Neuronal stem cell (in vitro differentiated cells): ENCODE measurements around the gene FAM110D.
A peak's percentile ranks its signal among the peaks of the same experiment; 100 is the strongest.

Experiments used
- DNase-seq: peaks from one replicate; pipeline ENCODE4 v3.0.0-alpha.2; 2013; ENCODE audit warnings: low spot score
- H2AFZ ChIP-seq: one replicate; pipeline ENCODE4 v1.6.1; 2013; ENCODE audit warnings: mild to moderate bottlenecking, low read length, inconsistent platforms
- H2AK5ac ChIP-seq: 2 replicates; pipeline ENCODE4 v1.6.1; 2013; ENCODE audit warnings: low read depth, mild to moderate bottlenecking, inconsistent platforms, low read length, moderate library complexity, mixed read lengths
- H2BK120ac ChIP-seq: 2 replicates; pipeline ENCODE4 v1.6.1; 2013; ENCODE audit warnings: low read depth, mild to moderate bottlenecking, inconsistent platforms, low read length, moderate library complexity, mixed read lengths
- H2BK12ac ChIP-seq: one replicate; pipeline ENCODE4 v1.6.1; 2013; ENCODE audit warnings: low read length, inconsistent platforms
- H2BK15ac ChIP-seq: 2 replicates; pipeline ENCODE4 v1.6.1; 2013; ENCODE audit warnings: mild to moderate bottlenecking, low read length, inconsistent platforms, mixed read lengths
- H2BK5ac ChIP-seq: one replicate; pipeline ENCODE4 v1.6.1; 2013; ENCODE audit warnings: inconsistent platforms, mild to moderate bottlenecking, low read length, moderate library complexity
- H3K14ac ChIP-seq: one replicate; pipeline ENCODE4 v1.6.1; 2013; ENCODE audit warnings: low read length, inconsistent platforms
- H3K18ac ChIP-seq: 2 replicates; pipeline ENCODE4 v1.6.1; 2013; ENCODE audit warnings: low read length, inconsistent platforms
- H3K23ac ChIP-seq: 2 replicates; pipeline ENCODE4 v1.6.1; 2013; ENCODE audit warnings: low read depth, mild to moderate bottlenecking, mixed read lengths, low read length, inconsistent platforms; ENCODE audit not compliant: poor library complexity
- H3K27ac ChIP-seq: replicated peaks from 3 replicates; pipeline ENCODE4 v1.5.1; 2013; ENCODE audit warnings: low read length, inconsistent platforms
- H3K27me3 ChIP-seq, 3 experiments: 2 replicates each; pipeline ENCODE4 v1.6.1; 2013; ENCODE audit warnings: low read length in 3 of 3, mild to moderate bottlenecking in 2 of 3, inconsistent platforms in 1 of 3, low read depth in 1 of 3, mixed read lengths in 1 of 3, moderate library complexity in 1 of 3; ENCODE audit not compliant: control insufficient read depth in 3 of 3, insufficient read depth in 3 of 3
- H3K36me3 ChIP-seq, 2 donors: replicated peaks in 1 of 2; 2 replicates each; pipeline ENCODE4 v1.6.1; 2013; ENCODE audit warnings: low read length in 2 of 2; ENCODE audit not compliant: control insufficient read depth in 2 of 2, insufficient read depth in 2 of 2
- H3K4ac ChIP-seq: 2 replicates; pipeline ENCODE4 v1.6.1; 2013; ENCODE audit warnings: inconsistent platforms, mild to moderate bottlenecking, low read length, moderate library complexity
- H3K4me1 ChIP-seq, 2 donors: 1 replicate in 1 of 2; 2 replicates in 1 of 2; pipeline ENCODE4 v1.6.1; 2013; ENCODE audit warnings: low read length in 2 of 2, low read depth in 1 of 2; ENCODE audit not compliant: control insufficient read depth in 2 of 2, insufficient read depth in 1 of 2
- H3K4me2 ChIP-seq: one replicate; pipeline ENCODE4 v1.6.1; 2013; ENCODE audit warnings: mild to moderate bottlenecking, low read length, inconsistent platforms; ENCODE audit not compliant: insufficient read depth, poor library complexity, severe bottlenecking
- H3K4me3 ChIP-seq, 2 donors: 2 replicates each; pipeline ENCODE4 v1.5.1; 2013; ENCODE audit warnings: low read length in 2 of 2, mild to moderate bottlenecking in 2 of 2, inconsistent platforms in 1 of 2, moderate library complexity in 1 of 2
- H3K79me1 ChIP-seq: one replicate; pipeline ENCODE4 v1.6.1; 2013; ENCODE audit warnings: low read depth, mild to moderate bottlenecking, inconsistent platforms, low read length, moderate library complexity
- H3K9ac ChIP-seq: one replicate; pipeline ENCODE4 v1.6.1; 2013; ENCODE audit warnings: mild to moderate bottlenecking, low read depth, low read length, inconsistent platforms; ENCODE audit not compliant: poor library complexity
- H3K9me3 ChIP-seq, 2 donors: replicated peaks in 1 of 2; 2 replicates each; pipeline versions ENCODE3 to v1.6.1; 2013; ENCODE audit warnings: low read length in 2 of 2, mild to moderate bottlenecking in 2 of 2, inconsistent platforms in 1 of 2, low read depth in 1 of 2, mixed read lengths in 1 of 2, moderate library complexity in 1 of 2; ENCODE audit not compliant: control insufficient read depth in 2 of 2, insufficient read depth in 1 of 2
- H4K8ac ChIP-seq: one replicate; pipeline ENCODE4 v1.6.1; 2013; ENCODE audit warnings: low read depth, mild to moderate bottlenecking, inconsistent platforms, low read length, moderate library complexity
- H4K91ac ChIP-seq: one replicate; pipeline ENCODE4 v1.6.1; 2013; ENCODE audit warnings: low read length, low read depth, mild to moderate bottlenecking, inconsistent platforms; ENCODE audit not compliant: poor library complexity
- WGBS, 2 donors: extraction: QIAGEN DNeasy Blood & Tissue Kit; methylation state at CpG; one replicate each; pipeline ENCODE4 v1.1.7; 2013; ENCODE audit warnings: missing lambda C conversion rate in 2 of 2, mixed read lengths in 1 of 2; ENCODE audit not compliant: insufficient read length in 2 of 2, insufficient replicate concordance in 1 of 2; ENCODE audit errors: extremely low coverage in 2 of 2; 5-methylcytosine and 5-hydroxymethylcytosine counted together

FAM110D gene

GRCh38 chr1:26184883-26185282 is 26.0 kb downstream of the FAM110D start:
- Histone ChIP-seq H3K9me3 (no peaks in the 10 kb centered on the region), H2BK12ac (no peak overlapping the region), H2AK5ac (no peak overlapping the region), H3K4me3 (no peak overlapping the region), H4K91ac (no peak overlapping the region), H2BK15ac (no peak overlapping the region), H3K4me2 (no peak overlapping the region), H2AFZ (no peak overlapping the region), H3K18ac (no peak overlapping the region), H3K4ac (no peak overlapping the region), H3K36me3 (peaks cover 0 to 7% of the 10 kb centered on the region in 2 donors), H3K27me3 (no peaks in the 10 kb centered on the region), H2BK5ac (no peak overlapping the region), H3K79me1 (no peaks in the 10 kb centered on the region), H3K4me1 (no peaks in the 10 kb centered on the region), H3K23ac (peak overlapping the region; percentile 55), H4K8ac (no peak overlapping the region), H3K14ac (no peak overlapping the region), H3K9ac (no peak overlapping the region), H3K27ac (no peak overlapping the region), H2BK120ac (no peak overlapping the region)
- DNase-seq, result no peak
- WGBS, 2 donors, result no CpG with 5 or more reads among the region's 21 CpGs

- no peak overlapping the region for H4K8ac ChIP-seq
- no peak for DNase-seq
- no peak overlapping the region for H3K9ac ChIP-seq
- H2AFZ ChIP-seq, result no peak overlapping the region
- H3K4me2 ChIP-seq, result no peak overlapping the region
- peaks cover 5 to 13% of the 10 kb centered on the region in 2 donors for H3K4me1 ChIP-seq
- no peaks in the 10 kb centered on the region for H3K9me3 ChIP-seq
- H3K4ac ChIP-seq, result no peak overlapping the region
- no CpG with 5 or more reads among the region's 6 CpGs for WGBS, 2 donors
- H2AK5ac ChIP-seq, result no peak overlapping the region
- no peak overlapping the region for H3K23ac ChIP-seq
- H2BK15ac ChIP-seq, result no peak overlapping the region
- H3K4me3 ChIP-seq, result no peak overlapping the region
- no peaks in the 10 kb centered on the region for H3K79me1 ChIP-seq
- no peak overlapping the region for H4K91ac ChIP-seq
- H3K18ac ChIP-seq, result no peak overlapping the region
- H2BK120ac ChIP-seq, result peak overlapping the region; percentile 31
- H3K27me3 ChIP-seq, result no peaks in the 10 kb centered on the region
- H2BK12ac ChIP-seq, result no peak overlapping the region
- H3K14ac ChIP-seq, result no peak overlapping the region
- no peak overlapping the region for H3K27ac ChIP-seq
- H2BK5ac ChIP-seq, result no peak overlapping the region
- peaks cover 0 to 7% of the 10 kb centered on the region in 2 donors for H3K36me3 ChIP-seq
Measured at GRCh38 chr1:26187882-26188281, 29.0 kb downstream of the FAM110D start.

GRCh38 chr1:26188477-26188876 is 29.6 kb downstream of the FAM110D start:
- no peak overlapping the region for H4K91ac ChIP-seq
- H3K27ac ChIP-seq, result no peak overlapping the region
- peak overlapping the region; percentile 17 for H4K8ac ChIP-seq
- no peak overlapping the region for H2BK12ac ChIP-seq
- H3K9me3 ChIP-seq, result no peaks in the 10 kb centered on the region
- H3K4me3 ChIP-seq, result no peak overlapping the region
- no peaks in the 10 kb centered on the region for H3K27me3 ChIP-seq
- no peak overlapping the region for H2AK5ac ChIP-seq
- H3K79me1 ChIP-seq, result no peaks in the 10 kb centered on the region
- H3K36me3 ChIP-seq, result peaks cover 0 to 7% of the 10 kb centered on the region in 2 donors
- no peak overlapping the region for H2BK15ac ChIP-seq
- DNase-seq, result no peak
- peaks cover 5 to 13% of the 10 kb centered on the region in 2 donors for H3K4me1 ChIP-seq
- WGBS, 2 donors, result no CpG with 5 or more reads among the region's 8 CpGs
- no peak overlapping the region for H3K23ac ChIP-seq
- H3K18ac ChIP-seq, result peak overlapping the region; percentile 25
- H2AFZ ChIP-seq, result no peak overlapping the region
- no peak overlapping the region for H2BK5ac ChIP-seq
- H3K4ac ChIP-seq, result no peak overlapping the region
- H3K14ac ChIP-seq, result no peak overlapping the region
- peak overlapping the region; percentile 44 for H3K9ac ChIP-seq
- H2BK120ac ChIP-seq, result peak overlapping the region; percentile 31
- no peak overlapping the region for H3K4me2 ChIP-seq

- no peak for DNase-seq
- H2BK12ac ChIP-seq, result no peak overlapping the region
- H3K14ac ChIP-seq, result no peak overlapping the region
- no peak overlapping the region for H3K18ac ChIP-seq
- H3K27me3 ChIP-seq, result peaks cover 0 to 4% (median 0%) of the 10 kb centered on the region in 3 experiments
- H2BK5ac ChIP-seq, result peak overlapping the region; percentile 22
- H3K4me1 ChIP-seq, result peaks cover 5 to 13% of the 10 kb centered on the region in 2 donors
- H3K4me2 ChIP-seq, result no peak overlapping the region
- WGBS, 2 donors, result no CpG with 5 or more reads among the region's 6 CpGs
- no peak overlapping the region for H4K8ac ChIP-seq
- no peak overlapping the region for H3K27ac ChIP-seq
- no peaks in the 10 kb centered on the region for H3K79me1 ChIP-seq
- H3K4me3 ChIP-seq, result no peak overlapping the region
- no peak overlapping the region for H2BK15ac ChIP-seq
- H2AFZ ChIP-seq, result no peak overlapping the region
- peak overlapping the region; percentile 58 for H3K23ac ChIP-seq
- no peak overlapping the region for H3K4ac ChIP-seq
- H2AK5ac ChIP-seq, result no peak overlapping the region
- peaks cover 0 to 7% of the 10 kb centered on the region in 2 donors for H3K36me3 ChIP-seq
- no peak overlapping the region for H4K91ac ChIP-seq
- no peak overlapping the region for H3K9ac ChIP-seq
- H2BK120ac ChIP-seq, result no peak overlapping the region
- H3K9me3 ChIP-seq, result no peaks in the 10 kb centered on the region
Measured at GRCh38 chr1:26189331-26189730, 30.5 kb downstream of the FAM110D start.
